PFSK-1 (cell line): ENCODE measurements around the gene OPN4.

Experiments used
- FOXP2 ChIP-seq: optimal IDR thresholded peaks from 2 replicates; pipeline ENCODE3; 2011; ENCODE audit warnings: borderline replicate concordance, control low read depth, inconsistent platforms; ENCODE audit not compliant: insufficient read depth; ENCODE audit errors: extremely low read length, extremely low read depth
- POLR2AphosphoS5 ChIP-seq: IDR thresholded peaks from 2 replicates; pipeline ENCODE4 v1.6.1; 2012; ENCODE audit warnings: low read depth, mild to moderate bottlenecking, control low read depth, low read length, moderate library complexity
- SIN3A ChIP-seq: IDR thresholded peaks from 2 replicates; pipeline ENCODE4 v1.6.1; 2012; ENCODE audit warnings: mild to moderate bottlenecking, low read length, moderate library complexity, borderline replicate concordance; ENCODE audit not compliant: insufficient read depth

- TF ChIP-seq POLR2AphosphoS5 = no peak
- no peak for TF ChIP-seq SIN3A
- no peak for TF ChIP-seq FOXP2
Measured at GRCh38 chr10:86644152-86644793, 10.1 kb upstream of the OPN4 start.
